NCI-H1105 treated with DMSO at 0.1 percent for 48 hours (cell line): ENCODE results near the gene TCHP.
"Not testable (repeated sequence)": the region's sequence is repeated elsewhere in the genome, so short reads cannot be mapped to it uniquely, and the experiment has no call there.

ENCODE experiments used
- DNase-seq: peaks from one replicate; lab custom pipeline; 2025; lab: John Stamatoyannopoulos, UW

Gene TCHP

DNA sequence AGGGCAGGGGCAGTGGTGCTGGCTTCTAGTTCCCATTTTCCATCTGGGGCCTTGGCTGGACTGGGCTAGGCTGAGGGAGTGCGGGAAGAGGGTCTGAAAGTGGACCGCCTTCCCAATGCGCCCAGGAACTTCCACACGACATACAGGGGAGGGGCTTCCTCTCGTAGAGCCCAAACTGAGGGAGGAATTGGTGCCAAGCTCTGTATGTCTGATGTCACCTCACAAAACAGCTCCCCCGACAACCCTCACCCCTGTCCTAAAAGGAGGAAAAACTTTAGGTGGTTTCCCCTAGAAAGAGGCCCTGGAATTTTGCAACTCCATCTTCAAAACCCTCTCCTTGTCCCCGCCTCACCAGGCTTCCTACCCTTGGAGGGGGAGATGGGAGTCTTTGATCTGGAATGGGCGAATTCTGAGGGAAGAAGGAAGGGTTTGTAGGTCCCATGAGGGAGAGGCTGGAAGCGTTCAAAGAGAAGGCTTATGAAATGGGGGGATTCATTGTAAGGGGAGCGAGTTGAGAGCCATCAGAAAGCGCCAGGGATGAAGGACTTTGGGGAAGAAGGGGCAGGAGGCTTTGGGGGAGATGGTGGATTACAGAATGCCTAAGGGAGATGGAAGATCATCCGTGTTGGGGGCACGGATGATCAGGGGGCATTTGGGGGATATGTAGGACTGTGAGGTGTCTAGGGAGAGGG is 20.6 kb upstream of the TCHP start:
- DNase-seq, result no peak

DNA sequence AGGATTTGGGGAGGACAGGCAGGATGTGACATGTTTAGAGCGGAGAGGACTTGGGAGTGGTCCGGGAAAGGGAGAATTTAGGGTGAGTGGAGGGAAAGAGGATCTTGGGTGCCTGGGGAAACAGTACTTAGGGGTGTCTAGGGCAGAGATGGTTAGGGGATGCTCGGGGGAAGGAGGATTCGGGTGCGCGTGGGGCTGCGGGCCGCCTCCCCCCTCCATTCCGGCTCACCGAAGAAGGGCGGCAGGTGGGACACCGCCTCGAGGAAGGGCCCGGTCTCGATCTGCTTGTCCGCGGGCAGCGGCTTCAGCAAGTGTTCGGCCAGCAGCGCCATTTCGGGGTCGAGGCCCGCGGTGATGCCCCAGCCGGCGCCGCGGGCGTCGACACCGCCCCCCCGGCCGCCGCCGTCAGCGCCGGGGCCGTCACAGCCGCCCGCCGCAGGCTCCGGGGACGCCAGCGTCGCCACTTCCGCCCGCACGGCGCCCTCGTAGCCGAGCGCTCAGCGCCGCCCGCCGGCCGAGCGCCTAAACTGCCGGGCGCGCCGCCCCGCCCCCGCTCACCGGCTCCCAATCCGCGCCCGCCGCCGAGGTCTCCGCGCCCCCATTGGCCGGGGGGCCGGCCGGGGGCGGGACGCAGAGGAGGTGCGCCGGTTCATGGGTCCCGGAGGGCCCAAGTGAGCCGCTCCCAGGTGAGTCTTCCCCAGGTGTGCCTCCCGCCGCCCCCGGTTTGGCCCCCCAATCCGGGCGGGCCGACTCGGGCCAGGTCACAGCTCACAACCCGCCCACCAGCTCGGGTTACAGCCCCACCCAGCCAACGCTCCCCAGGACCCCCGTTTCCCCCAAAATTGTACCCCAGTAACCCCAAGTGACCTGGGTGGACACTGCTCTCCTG is 19.8 kb upstream of the TCHP start, which contains the start of gene GLTP:
Gene GLTP (minus strand): TSS at position 499 of the 889 bp plus-strand sequence. CDS start 167 bp downstream, at position 332.
- DNase-seq, result peak; percentile 84

DNA sequence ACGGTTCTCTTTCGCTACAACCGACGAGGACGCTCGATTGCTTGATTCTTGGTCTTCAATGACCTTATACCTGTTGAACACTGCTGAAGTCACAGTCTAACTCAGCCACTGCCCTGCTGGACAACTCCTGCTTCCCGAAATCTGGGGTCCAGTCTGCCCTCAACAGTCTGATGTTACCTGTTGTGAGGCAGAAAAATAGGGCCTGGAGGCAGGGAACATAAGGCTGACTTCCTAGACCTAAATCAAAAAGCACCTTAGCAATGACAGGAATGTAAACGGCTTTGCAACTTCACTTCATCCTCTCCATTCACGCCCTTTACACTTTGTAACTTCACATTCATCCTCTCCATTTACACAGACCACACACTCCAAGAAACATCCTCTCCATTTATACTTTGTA is 19.1 kb upstream of the TCHP start:
- no peak for DNase-seq

DNA sequence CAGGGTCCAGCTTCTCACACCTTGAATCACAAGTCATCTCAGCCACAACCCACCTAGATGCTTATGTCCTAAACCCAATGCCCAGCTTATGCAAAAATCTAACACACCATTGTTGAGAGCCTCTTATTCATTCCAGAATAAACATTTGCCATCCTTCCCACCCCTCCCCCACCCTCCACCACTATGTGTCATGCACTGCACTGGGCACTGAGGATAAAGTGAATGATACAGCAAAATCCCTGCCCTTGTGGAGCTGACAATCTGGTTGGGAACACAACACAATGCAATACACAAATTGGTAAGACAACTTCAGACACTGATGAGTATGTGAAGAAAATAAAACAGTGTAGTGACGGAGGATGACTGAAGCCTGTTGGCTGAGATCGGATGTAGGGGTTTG is 18.3 kb upstream of the TCHP start:
- DNase-seq, result no peak

DNA sequence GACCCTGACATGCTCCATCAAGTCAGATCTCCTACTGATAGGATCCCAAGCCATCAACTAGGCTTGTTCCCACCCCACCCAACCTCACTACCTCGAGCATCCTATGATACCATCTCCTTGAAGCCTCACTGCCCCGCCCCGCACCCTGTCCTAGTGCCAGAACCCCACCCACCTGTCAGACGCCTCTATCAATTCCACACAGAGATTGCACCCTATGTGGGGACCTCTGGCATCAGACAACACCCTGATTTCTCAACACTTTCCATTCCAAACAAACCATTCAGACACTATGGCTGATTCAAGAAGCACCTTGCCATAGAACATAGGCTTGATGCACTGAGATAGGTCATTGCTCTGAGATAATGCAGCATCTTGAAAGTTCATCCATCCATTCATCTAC is 16.6 kb upstream of the TCHP start:
- DNase-seq, result no peak

DNA sequence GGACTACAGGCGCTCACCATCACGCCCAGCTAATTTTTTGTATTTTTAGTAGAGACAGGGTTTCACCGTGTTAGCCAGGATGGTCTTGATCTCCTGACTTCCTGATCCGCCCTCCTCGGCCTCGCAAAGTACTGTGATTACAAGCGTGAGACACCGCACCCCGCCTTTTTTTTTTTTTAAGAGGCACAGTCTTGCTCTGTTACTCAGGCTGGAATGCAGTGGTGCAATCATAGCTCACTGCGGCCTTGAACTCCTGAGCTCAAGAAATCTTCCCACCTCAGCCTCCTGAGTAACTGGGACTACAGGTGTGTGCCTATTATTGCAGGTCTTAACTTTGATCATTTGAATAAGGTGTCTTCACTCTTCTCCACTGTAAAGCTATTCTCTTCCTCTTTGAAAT is 14.5 kb upstream of the TCHP start:
- no peak for DNase-seq

DNA sequence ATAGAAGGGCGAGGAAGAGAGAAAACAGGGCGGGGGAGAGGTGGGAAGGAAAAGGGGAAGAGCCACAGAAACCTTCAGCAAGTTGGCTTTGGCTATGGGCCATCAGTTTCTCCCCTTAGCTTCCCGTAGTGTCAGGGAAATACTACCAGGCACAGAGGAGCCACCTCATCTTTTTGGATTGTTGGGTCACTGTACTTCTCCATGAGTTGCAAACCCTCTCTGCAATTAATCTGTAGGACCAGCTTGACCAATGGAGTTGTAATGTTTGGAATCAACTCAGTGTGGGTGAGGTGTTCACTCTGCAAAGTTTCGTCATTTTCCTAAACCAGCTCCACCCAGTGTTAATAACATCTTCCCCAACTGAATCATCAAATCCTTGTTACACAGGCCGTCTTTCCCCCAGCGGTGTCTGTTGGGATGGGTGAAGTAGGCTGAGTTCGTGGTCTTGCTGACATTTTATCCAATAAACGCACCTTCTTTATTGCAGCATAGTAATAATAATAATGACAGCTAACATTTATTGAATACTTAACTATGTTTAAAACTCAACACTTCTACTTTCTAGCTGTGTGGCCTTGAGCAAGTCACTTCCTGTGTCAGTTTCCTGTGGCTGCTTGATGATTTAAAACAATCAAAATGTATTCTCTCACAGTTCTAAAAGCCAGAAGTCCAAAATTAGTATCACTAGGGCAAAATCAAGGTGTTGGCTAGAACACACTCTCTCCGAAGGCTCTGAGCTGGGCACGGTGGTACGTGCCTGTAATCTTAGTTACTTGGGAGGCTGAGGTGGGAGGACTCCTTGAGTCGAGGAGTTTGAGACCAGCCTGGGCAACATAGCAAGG is 11.7 kb upstream of the TCHP start:
- no peak for DNase-seq

DNA sequence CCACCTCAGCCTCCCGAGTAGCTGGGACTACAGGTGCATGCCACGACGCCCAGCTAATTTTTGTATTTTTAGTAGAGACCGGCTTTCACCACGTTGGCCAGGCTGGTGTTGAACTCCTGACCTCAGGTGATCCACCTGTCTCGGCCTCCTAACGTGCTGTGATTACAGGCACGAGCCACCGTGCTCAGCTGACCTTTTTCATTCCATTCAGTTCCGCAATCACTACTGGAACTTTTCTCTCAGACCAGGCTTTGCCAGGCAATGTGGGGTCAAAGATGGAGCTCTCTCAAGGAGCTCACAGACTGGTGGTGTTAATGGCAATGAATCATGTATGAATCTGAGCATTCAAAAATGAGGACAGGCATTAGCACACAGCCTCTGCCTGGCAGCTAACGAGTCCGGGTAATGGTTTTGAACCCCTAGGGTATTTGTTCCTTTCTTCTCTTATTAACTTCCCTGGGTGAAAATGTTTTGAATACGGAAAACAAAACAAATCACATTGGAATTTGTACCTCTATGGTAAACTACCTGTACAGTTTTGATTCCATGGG is 9.4 kb upstream of the TCHP start:
- DNase-seq, result no peak

DNA sequence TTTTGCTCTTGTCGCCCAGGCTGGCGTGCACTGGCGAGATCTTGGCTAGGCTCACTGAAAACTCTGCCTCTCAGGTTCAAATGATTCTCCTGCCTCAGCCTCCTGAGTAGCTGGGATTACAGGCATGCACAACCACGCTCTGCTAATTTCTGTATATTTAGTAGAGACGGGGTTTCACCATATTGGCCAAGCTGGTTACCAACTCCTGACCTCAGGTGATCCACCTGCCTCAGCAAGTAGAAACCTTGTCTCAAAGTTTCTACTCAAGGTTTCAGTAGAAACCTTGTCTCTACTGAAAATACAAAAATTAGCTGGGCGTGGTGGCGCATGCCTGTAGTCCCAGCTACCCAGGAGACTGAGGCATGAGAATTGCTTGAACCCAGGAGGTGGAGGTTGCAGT is 8.3 kb upstream of the TCHP start:
- not testable (repeated sequence) for DNase-seq

DNA sequence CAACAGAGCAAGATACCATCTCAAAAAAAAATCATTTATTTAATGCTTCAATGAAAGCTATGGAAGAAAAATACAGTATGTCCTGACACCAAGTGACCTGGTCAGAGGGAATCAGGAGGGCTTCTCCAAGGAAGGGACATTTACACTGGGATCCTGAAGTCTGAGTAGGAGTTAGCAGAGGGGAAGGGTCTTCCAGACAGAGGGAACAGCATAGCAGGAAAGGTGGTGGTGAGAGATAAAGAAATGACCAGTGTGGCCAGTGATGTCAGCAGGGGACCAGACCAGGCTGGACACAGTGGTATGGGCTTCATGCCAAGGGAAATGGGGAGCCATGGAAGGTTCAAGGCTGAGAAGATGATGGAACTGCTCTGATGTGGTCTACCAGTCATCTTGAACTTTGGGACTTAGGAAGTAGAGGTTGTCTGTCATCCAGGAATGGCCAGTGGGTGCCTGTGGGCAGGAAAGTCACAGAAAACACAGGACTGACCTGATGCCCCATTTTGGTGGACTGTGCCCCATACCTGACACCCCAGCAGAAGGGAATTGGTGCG is 7.8 kb upstream of the TCHP start:
- DNase-seq, result no peak

DNA sequence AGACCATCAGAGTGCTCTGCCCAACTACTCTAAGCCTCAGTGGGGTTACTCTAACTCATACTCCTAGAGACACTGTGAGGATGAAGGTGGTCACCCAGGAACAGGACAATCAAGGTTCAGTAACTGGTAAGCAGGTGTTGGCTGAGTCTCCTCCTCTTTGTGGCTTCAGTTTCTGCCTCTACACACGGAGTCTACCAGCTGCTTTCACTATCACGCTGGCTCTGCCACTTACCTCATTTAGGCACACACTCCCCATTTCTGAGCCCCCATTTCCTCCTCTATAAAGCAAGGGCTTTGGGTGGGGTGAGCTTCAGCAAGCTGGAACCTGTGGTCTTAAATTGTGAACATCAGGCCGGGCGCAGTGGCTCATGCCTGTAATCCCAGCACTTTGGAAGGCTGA is 7.3 kb upstream of the TCHP start:
- no peak for DNase-seq

DNA sequence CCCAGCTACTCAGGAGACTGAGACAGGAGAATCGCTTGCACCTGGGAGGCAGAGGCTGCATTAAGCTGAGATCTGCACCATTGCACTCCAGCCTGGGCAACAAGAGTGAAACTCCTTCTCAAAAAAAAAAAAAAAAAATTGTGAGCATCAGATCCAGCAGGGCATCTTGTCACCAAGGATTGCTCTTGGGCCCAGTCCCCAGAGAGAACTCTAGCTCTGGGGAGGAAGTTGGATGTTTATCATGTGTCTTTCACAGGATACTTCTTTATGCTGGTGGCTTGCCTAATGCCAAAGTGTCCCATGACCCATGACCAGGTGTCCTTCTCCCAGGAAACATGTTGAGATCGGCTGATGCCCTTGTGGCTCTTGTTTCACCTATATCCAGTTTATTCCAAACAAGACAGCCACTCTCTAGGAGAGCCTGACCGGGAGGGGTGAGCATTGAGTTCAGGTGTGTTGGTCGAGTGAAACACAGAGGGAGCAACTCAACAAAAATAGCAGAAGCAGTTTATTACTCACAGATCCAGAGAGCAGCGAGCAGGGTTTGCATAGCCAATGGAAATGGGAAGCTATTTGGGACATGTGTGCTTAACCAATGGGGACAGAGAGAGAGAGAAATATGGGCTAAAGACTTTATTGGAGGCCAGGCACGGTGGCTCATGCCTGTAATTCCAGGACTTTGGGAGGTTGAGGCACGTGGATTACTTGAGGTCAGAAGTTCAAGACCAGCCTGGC is 6.6 kb upstream of the TCHP start:
- no peak for DNase-seq

DNA sequence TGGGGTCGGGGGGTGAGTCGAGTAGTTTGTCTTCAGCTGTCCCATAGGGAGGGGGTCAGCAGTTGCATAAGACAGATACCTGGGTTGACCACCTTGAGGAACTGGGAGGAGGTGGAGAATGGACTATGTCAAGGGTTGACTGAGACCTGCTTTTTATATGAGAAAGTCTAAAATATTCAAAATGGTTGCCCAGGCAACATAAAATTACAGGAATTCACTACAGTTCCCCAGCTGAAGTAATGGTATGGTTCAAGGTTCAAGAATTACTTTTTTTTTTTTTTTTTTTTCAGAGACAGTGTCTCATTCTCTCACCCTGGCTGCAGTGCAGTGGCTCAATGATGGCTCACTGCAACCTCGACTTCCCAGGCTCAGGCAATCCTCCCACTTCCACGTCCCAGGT is 5.1 kb upstream of the TCHP start:
- no peak for DNase-seq

DNA sequence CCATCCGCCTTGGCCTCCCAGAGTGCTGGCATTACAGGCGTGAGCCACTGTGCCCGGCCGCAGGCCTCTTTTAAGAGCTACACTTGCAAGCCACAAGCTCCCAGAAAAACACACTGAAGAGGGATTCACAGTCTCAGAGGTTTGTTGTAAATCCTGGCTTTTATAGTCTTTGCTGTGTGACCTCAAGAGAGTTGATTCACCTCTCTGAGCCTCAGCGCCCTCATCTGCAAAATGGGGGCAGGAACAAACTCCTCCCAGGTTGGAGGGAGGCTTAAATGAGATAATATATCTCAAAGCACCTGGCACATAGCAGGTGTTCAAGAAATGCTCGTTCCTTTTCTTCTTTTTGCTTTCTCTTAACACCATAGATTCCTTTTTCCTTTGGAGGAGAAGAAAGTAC is 3.9 kb upstream of the TCHP start:
- DNase-seq, result no peak

DNA sequence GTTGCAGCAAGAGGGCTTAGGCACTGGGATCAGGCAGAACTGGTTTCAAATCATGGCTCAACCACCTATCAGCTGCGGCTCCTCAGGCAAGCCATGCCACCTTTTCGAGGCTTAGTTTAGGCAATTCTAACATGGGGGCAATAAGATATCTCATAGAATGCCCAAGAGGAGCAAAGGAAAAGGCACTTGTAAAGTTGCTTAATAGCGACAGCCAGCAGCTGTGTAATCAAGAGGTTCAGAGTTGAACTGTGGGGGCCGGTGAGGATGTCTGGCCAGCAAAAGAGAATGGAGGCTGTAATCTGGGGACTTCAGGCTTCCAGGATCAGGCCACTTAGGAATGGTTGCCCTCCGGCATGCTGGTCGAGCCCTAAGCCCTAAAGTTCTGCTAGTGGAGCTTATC is 3.0 kb upstream of the TCHP start:
- no peak for DNase-seq

DNA sequence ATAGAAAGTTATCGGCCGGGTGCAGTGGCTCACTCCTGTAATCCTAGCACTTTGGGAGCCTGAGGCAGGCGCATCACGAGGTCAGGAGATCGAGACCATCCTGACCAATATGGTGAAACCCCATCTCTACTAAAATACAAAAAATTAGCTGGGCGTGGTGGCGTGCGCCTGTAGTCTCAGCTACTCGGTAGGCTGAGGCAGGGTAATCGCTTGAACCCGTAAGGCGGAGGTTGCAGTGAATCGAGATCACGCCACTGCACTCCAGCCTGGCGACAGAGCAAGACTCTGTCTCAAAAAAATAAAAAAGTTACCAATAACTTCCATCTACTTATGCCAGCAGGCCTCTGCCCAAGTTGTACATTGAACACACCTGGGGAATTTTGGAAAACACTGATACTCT is 729 bp upstream of the TCHP start:
- not testable (repeated sequence) for DNase-seq

DNA sequence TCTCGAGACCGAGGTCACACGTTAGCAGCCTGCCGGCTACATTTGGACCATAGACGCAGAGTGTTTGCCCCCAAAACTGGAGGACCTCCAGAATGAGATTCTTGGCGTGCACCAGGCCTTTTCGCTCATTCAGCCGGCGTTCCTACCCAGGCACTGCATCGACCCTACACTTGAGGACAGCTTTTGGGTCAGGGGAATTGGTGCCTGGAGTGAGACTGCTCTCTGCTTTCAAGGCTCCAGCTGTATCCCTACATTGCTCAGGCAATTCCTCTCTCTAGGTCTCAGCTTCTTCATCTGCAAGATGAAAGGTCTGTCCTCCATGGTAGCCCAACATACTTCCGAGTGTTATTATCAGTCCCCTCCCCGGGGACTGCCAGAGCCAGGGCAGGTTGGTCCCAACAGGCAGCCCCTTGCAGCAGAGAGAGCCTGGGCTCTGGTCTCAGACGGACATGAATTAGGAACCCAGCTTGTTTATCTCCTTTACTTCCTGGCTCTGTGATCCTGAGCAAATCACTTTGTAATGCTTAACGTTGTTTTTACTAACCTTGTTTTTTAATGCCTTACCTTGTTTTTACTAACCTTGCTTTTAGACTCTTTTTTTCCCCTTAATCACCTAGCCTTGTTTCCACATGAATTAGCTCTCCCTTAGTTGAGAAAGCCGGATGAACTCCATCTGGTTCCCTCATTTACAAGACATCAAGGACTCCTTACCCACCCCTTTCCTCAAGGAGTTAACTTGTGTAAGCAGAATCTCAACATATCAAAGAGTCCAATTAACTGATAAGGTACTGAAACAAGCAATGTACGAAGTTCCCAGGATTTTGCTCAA is 892 bp downstream of the TCHP start:
- DNase-seq, result peak; percentile 47

DNA sequence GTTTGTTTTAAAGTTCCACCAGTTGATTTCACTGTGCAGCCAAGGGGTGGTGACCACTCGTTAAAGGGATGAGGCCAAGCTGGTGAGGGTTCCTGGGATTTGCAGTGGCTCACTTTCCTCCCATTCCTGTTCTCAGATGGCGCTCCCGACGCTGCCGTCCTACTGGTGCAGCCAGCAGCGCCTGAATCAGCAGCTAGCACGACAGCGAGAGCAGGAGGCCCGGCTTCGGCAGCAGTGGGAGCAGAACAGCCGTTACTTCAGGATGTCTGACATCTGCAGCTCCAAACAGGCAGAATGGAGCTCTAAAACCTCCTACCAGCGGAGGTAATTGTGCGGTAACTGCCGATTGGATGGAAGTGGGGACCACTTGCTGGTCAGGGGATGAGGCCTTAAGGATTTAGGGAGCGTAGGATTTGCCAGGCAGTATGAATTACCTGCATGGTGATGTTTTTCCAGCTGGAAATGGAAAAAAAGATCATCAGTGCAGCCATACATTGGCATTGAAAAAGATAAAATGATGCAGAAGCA is 2.9 kb downstream of the TCHP start:
- no peak for DNase-seq

DNA sequence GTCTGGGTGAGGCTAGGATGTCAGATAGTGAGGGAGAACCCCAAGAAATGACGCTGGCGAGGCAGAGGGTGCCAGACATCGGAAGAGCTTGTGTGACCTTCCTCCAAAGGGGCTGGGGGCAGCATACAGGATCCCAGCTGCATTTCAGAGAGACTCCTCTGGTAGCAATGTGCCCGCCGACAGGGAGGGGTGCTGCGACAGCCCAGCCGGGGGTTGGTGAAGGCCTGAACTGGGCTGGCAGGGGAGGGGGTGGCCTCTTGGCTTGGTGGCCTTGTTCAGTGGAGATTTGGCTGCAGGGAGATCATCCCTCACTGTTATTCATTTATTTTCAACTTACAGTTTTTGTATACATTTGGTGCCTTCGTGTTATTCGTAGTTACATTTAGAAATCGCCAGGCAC is 5.2 kb downstream of the TCHP start:
- no peak for DNase-seq
